OCI-LY7 (cell line): ENCODE data around the gene AASDHPPT.

Experiments
- CTCF ChIP-seq: fragments of 200-600 bp; sonication (generic); conservative IDR thresholded peaks from 2 replicates; pipeline ENCODE4 v1.5.1; 2014; ENCODE audit warnings: mild to moderate bottlenecking, antibody characterized with exemption, low read length, moderate library complexity, mixed read lengths
- EZH2phosphoT487 ChIP-seq: fragments of 200-600 bp; sonication (generic); IDR thresholded peaks from 2 replicates; pipeline ENCODE4 v1.6.1; 2018; ENCODE audit warnings: low read depth, borderline replicate concordance, mild to moderate bottlenecking, mixed run types, antibody characterized with exemption, low read length, moderate library complexity, mixed read lengths

- TF ChIP-seq CTCF (no peak), EZH2phosphoT487 (no peak)
Measured at GRCh38 chr11:106127604-106128003, 50.1 kb downstream of the AASDHPPT start.
